Activated naive CD4-positive, alpha-beta T cell treated with anti-CD3 and anti-CD28 coated beads, Interleukin-2, amount 10 ng/mL, durations not matched to agents 7 days and 5 days (primary cell): Measurements from ENCODE around the gene CDK6.
A peak's percentile ranks its signal among the peaks of the same experiment; 100 is the strongest.
"Not testable (repeated sequence)": the region's sequence is repeated elsewhere in the genome, so short reads cannot be mapped to it uniquely, and the experiment has no call there.

Experiments used
- CTCF ChIA-PET: fragments of 350-600 bp; sonication (Branson Sonifier 250); formaldehyde crosslinking; loops from one replicate; lab custom pipeline; 2021; ENCODE audit warnings: antibody characterized with exemption; lab: Charles Lee
- DNase-seq: peaks from one replicate; pipeline ENCODE4 v3.0.0-alpha.2; 2020
- H3K27ac Mint-ChIP-seq: one replicate; pipeline ENCODE4 v1.8.0; 2021; ENCODE audit warnings: mild to moderate bottlenecking, moderate library complexity, mixed read lengths
- H3K27me3 Mint-ChIP-seq: one replicate; pipeline ENCODE4 v1.8.0; 2021; ENCODE audit warnings: mild to moderate bottlenecking, mixed read lengths
- H3K36me3 Mint-ChIP-seq: one replicate; pipeline ENCODE4 v1.8.0; 2021; ENCODE audit warnings: mixed read lengths
- H3K4me1 Mint-ChIP-seq: one replicate; pipeline ENCODE4 v1.8.0; 2021; ENCODE audit warnings: mixed read lengths
- H3K4me3 Mint-ChIP-seq: one replicate; pipeline ENCODE4 v1.8.0; 2021; ENCODE audit warnings: mild to moderate bottlenecking, moderate library complexity, mixed read lengths
- H3K9me3 Mint-ChIP-seq: one replicate; pipeline ENCODE4 v1.8.0; 2021; ENCODE audit warnings: mixed read lengths

CDK6 gene

GRCh38 chr7:92608380-92609322, 227.7 kb downstream of the CDK6 start:
- H3K4me1 Mint-ChIP-seq: peaks cover 22% of the 10 kb centered on the region
- no peak overlapping the region for H3K4me3 Mint-ChIP-seq
- no peak for DNase-seq
- CTCF ChIA-PET: interaction anchor here (1.0 to 1.9 kb wide), 5 partner anchors 12 to 428 kb away, joined by 3 to 5 read pairs (median 4); partner anchors contain the start of gene FAM133B
- no peaks in the 10 kb centered on the region for H3K27me3 Mint-ChIP-seq
- H3K36me3 Mint-ChIP-seq: peaks cover 29% of the 10 kb centered on the region
- H3K9me3 Mint-ChIP-seq: no peaks in the 10 kb centered on the region
- no peak overlapping the region for H3K27ac Mint-ChIP-seq

- no peak for DNase-seq
- Mint-ChIP-seq H3K27me3 (no peaks in the 10 kb centered on the region), H3K4me1 (peaks cover 13% of the 10 kb centered on the region), H3K27ac (peak overlapping the region; percentile 57), H3K36me3 (peaks cover 14% of the 10 kb centered on the region), H3K9me3 (no peaks in the 10 kb centered on the region), H3K4me3 (no peak overlapping the region)
- CTCF ChIA-PET: interaction anchor here (1.2 to 1.6 kb wide), 2 partner anchors 8 to 10 kb away, joined by 3 to 4 read pairs; no protein-coding TSS in a partner anchor
Observed at GRCh38 chr7:92606985-92607384, 229.4 kb downstream of the CDK6 start.

- H3K27ac Mint-ChIP-seq, H3K27me3 Mint-ChIP-seq, H3K36me3 Mint-ChIP-seq, H3K9me3 Mint-ChIP-seq, H3K4me1 Mint-ChIP-seq, H3K4me3 Mint-ChIP-seq, DNase-seq: not testable (repeated sequence)
- CTCF ChIA-PET: interaction anchor here (0.8 to 1.3 kb wide), 2 partner anchors 13 to 76 kb away, joined by 3 to 5 read pairs; partner anchors contain the start of genes PEX1 and RBM48
Observed at GRCh38 chr7:92604517-92604916, 231.9 kb downstream of the CDK6 start.

GRCh38 chr7:92603089-92603445, 233.3 kb downstream of the CDK6 start:
- no peak overlapping the region for H3K4me3 Mint-ChIP-seq
- no peaks in the 10 kb centered on the region for H3K9me3 Mint-ChIP-seq
- CTCF ChIA-PET: interaction anchor here (1.2 to 2.4 kb wide), 2 partner anchors 10 to 13 kb away, joined by 4 to 10 read pairs; partner anchors contain the start of gene FAM133B
- H3K4me1 Mint-ChIP-seq: no peaks in the 10 kb centered on the region
- peaks cover 6% of the 10 kb centered on the region for H3K36me3 Mint-ChIP-seq
- H3K27me3 Mint-ChIP-seq: no peaks in the 10 kb centered on the region
- H3K27ac Mint-ChIP-seq: no peak overlapping the region
- DNase-seq: no peak

- no peaks in the 10 kb centered on the region for H3K9me3 Mint-ChIP-seq
- no peaks in the 10 kb centered on the region for H3K27me3 Mint-ChIP-seq
- no peaks in the 10 kb centered on the region for H3K4me1 Mint-ChIP-seq
- peaks cover 3% of the 10 kb centered on the region for H3K36me3 Mint-ChIP-seq
- no peak for DNase-seq
- no peak overlapping the region for H3K4me3 Mint-ChIP-seq
- no peak overlapping the region for H3K27ac Mint-ChIP-seq
- CTCF ChIA-PET: interaction anchor here (1.2 to 2.4 kb wide), 2 partner anchors 10 to 12 kb away, joined by 4 to 10 read pairs; partner anchors contain the start of gene FAM133B
Observed at GRCh38 chr7:92602352-92603088, 233.9 kb downstream of the CDK6 start.

GRCh38 chr7:92598310-92598981, 237.9 kb downstream of the CDK6 start:
- DNase-seq: no peak
- H3K27ac Mint-ChIP-seq: no peak overlapping the region
- H3K4me3 Mint-ChIP-seq: no peak overlapping the region
- H3K27me3 Mint-ChIP-seq: peaks cover 4% of the 10 kb centered on the region
- CTCF ChIA-PET: interaction anchor here (1.1 to 1.5 kb wide), 7 partner anchors 8 to 70 kb away, joined by 3 to 7 read pairs (median 3); partner anchors contain the start of gene RBM48
- no peaks in the 10 kb centered on the region for H3K4me1 Mint-ChIP-seq
- H3K36me3 Mint-ChIP-seq: no peaks in the 10 kb centered on the region
- no peaks in the 10 kb centered on the region for H3K9me3 Mint-ChIP-seq

GRCh38 chr7:92595281-92595680, 241.1 kb downstream of the CDK6 start:
- DNase-seq: no peak
- Mint-ChIP-seq H3K27ac (no peak overlapping the region), H3K36me3 (no peaks in the 10 kb centered on the region), H3K4me1 (peaks cover 4% of the 10 kb centered on the region), H3K9me3 (no peaks in the 10 kb centered on the region), H3K27me3 (peaks cover 14% of the 10 kb centered on the region), H3K4me3 (no peak overlapping the region)
- CTCF ChIA-PET: interaction anchor here (1.6 kb wide), 1 partner anchor 13 kb away, joined by 3 read pairs; no protein-coding TSS in a partner anchor

- no peak overlapping the region for H3K27ac Mint-ChIP-seq
- CTCF ChIA-PET: interaction anchor here (1.6 kb wide), 1 partner anchor 13 kb away, joined by 3 read pairs; no protein-coding TSS in a partner anchor
- H3K27me3 Mint-ChIP-seq: peaks cover 20% of the 10 kb centered on the region
- DNase-seq: no peak
- no peaks in the 10 kb centered on the region for H3K9me3 Mint-ChIP-seq
- H3K4me1 Mint-ChIP-seq: peaks cover 4% of the 10 kb centered on the region
- no peaks in the 10 kb centered on the region for H3K36me3 Mint-ChIP-seq
- H3K4me3 Mint-ChIP-seq: no peak overlapping the region
Observed at GRCh38 chr7:92594746-92595145, 241.6 kb downstream of the CDK6 start.

- Mint-ChIP-seq H3K4me3 (peak overlapping the region; percentile 78), H3K4me1 (peaks cover 39% of the 10 kb centered on the region), H3K27ac (no peak overlapping the region), H3K9me3 (no peaks in the 10 kb centered on the region), H3K27me3 (peaks cover 22% of the 10 kb centered on the region), H3K36me3 (peaks cover 20% of the 10 kb centered on the region)
- CTCF ChIA-PET: interaction anchor here (0.8 to 2.0 kb wide), 9 partner anchors 8 to 63 kb away, joined by 3 to 10 read pairs (median 3); no protein-coding TSS in a partner anchor
- DNase-seq: no peak
Observed at GRCh38 chr7:92590711-92591310, 245.6 kb downstream of the CDK6 start.

- CTCF ChIA-PET: interaction anchor here (0.7 to 1.5 kb wide), 3 partner anchors 9 to 61 kb away, joined by 3 to 5 read pairs (median 3); partner anchors contain the start of genes PEX1 and RBM48
Observed at GRCh38 chr7:92589056-92589455, 247.3 kb downstream of the CDK6 start.

GRCh38 chr7:92588561-92588960, 247.8 kb downstream of the CDK6 start:
- H3K4me1 Mint-ChIP-seq: peaks cover 50% of the 10 kb centered on the region
- H3K27me3 Mint-ChIP-seq: peaks cover 19% of the 10 kb centered on the region
- peak overlapping the region; percentile 78 for H3K4me3 Mint-ChIP-seq
- no peak for DNase-seq
- peak overlapping the region; percentile 57 for H3K27ac Mint-ChIP-seq
- CTCF ChIA-PET: interaction anchor here (0.7 to 2.1 kb wide), 4 partner anchors 10 to 60 kb away, joined by 3 to 6 read pairs (median 4); partner anchors contain the start of genes PEX1 and RBM48
- H3K36me3 Mint-ChIP-seq: peaks cover 31% of the 10 kb centered on the region
- peaks cover 9% of the 10 kb centered on the region for H3K9me3 Mint-ChIP-seq

More at GRCh38 chr7:92589056-92589455, 247.3 kb downstream of the CDK6 start:
- H3K4me1 Mint-ChIP-seq: peaks cover 50% of the 10 kb centered on the region
- peaks cover 31% of the 10 kb centered on the region for H3K36me3 Mint-ChIP-seq
- peaks cover 9% of the 10 kb centered on the region for H3K9me3 Mint-ChIP-seq
- peak overlapping the region; percentile 78 for H3K4me3 Mint-ChIP-seq
- H3K27me3 Mint-ChIP-seq: peaks cover 19% of the 10 kb centered on the region
- no peak for DNase-seq
- peak overlapping the region; percentile 93 for H3K27ac Mint-ChIP-seq

- peaks cover 54% of the 10 kb centered on the region for H3K4me1 Mint-ChIP-seq
- H3K4me3 Mint-ChIP-seq: no peak overlapping the region
- CTCF ChIA-PET: interaction anchor here (2.1 kb wide), 1 partner anchor 12 kb away, joined by 6 read pairs; no protein-coding TSS in a partner anchor
- H3K27me3 Mint-ChIP-seq: peaks cover 16% of the 10 kb centered on the region
- H3K27ac Mint-ChIP-seq: no peak overlapping the region
- peaks cover 9% of the 10 kb centered on the region for H3K9me3 Mint-ChIP-seq
- no peak for DNase-seq
- H3K36me3 Mint-ChIP-seq: peaks cover 34% of the 10 kb centered on the region
Observed at GRCh38 chr7:92586841-92587240, 249.5 kb downstream of the CDK6 start.

- no peak for DNase-seq
- CTCF ChIA-PET: interaction anchor here (1.2 to 2.1 kb wide), 2 partner anchors 12 to 24 kb away, joined by 3 to 6 read pairs; no protein-coding TSS in a partner anchor
- peaks cover 11% of the 10 kb centered on the region for H3K27me3 Mint-ChIP-seq
- H3K36me3 Mint-ChIP-seq: peaks cover 34% of the 10 kb centered on the region
- no peak overlapping the region for H3K27ac Mint-ChIP-seq
- peaks cover 9% of the 10 kb centered on the region for H3K9me3 Mint-ChIP-seq
- no peak overlapping the region for H3K4me3 Mint-ChIP-seq
- H3K4me1 Mint-ChIP-seq: peaks cover 54% of the 10 kb centered on the region
Observed at GRCh38 chr7:92586403-92586802, 250.0 kb downstream of the CDK6 start.
